Ovary (tissue), 9 donors: Measurements from ENCODE around the gene HILPDA. TPM values are rescaled to one million over a fixed set of nuclear protein-coding genes. Genes with fewer than 3 reads are reported as not detected.

Experiments
- DNase-seq, 5 donors: peaks; one replicate each; pipeline ENCODE4 v3.0.0-alpha.2; 2019 to 2020
- H3K27ac ChIP-seq, 2 donors: fragments of 200-600 bp; one replicate each; pipeline versions ENCODE4 v1.5.1 to v1.8.0; 2019 to 2022
- H3K27me3 ChIP-seq: fragments of 200-600 bp; one replicate; pipeline ENCODE4 v1.8.0; 2022
- H3K36me3 ChIP-seq: fragments of 200-600 bp; sonication (generic); one replicate; pipeline ENCODE4 v1.5.1; 2019
- H3K4me1 ChIP-seq: one replicate; pipeline ENCODE4 v1.8.1; 2013; ENCODE audit warnings: mild to moderate bottlenecking, moderate library complexity; ENCODE audit not compliant: insufficient read depth
- H3K4me3 ChIP-seq: fragments of 200-600 bp; sonication (generic); one replicate; pipeline ENCODE4 v1.5.1; 2017
- H3K9me3 ChIP-seq, 2 donors: fragments of 200-600 bp in 1 of 2; sonication (generic) in 1 of 2; one replicate each; pipeline versions ENCODE4 v1.5.1 to v1.8.1; 2013 to 2019; ENCODE audit warnings: mild to moderate bottlenecking in 1 of 2, moderate library complexity in 1 of 2
- EP300 ChIP-seq: sonication (generic); formaldehyde crosslinking; IDR thresholded peaks from one replicate; pipeline ENCODE4 v1.6.1; 2017; ENCODE audit warnings: antibody characterized with exemption
- POLR2A ChIP-seq: fragments of 450-650 bp; IDR thresholded peaks from one replicate; pipeline ENCODE4 v1.6.1; 2017; ENCODE audit warnings: antibody characterized with exemption, mild to moderate bottlenecking, moderate library complexity
- WGBS, 3 donors: extraction: QIAGEN DNeasy Blood & Tissue Kit in 1 of 3; methylation state at CpG; one replicate each; pipeline versions ENCODE4 v1.1.5 to v1.1.7; 2013 to 2017; 5-methylcytosine and 5-hydroxymethylcytosine counted together
- intact Hi-C, 4 donors: fragments of 100-400 bp; cut with DNase I; formaldehyde crosslinking; loops; one replicate each; pipeline versions ENCODE4 v1.11.0 to v1.15.1; 2022 to 2023
- polyA plus RNA-seq, 2 donors: library from polyadenylated mRNA; stranded (reverse); fragments of 200-250 nt in 1 of 2; fragments of 350-450 nt in 1 of 2; fragmentation: Illumina TruSeq in 1 of 2; extraction: RNeasy Lipid Tissue Mini Kit (QIAGEN cat#74804) in 1 of 2; gene quantifications; one replicate each; pipeline ENCODE4 v1.2.3, GENCODE V29; 2013 to 2014
- total RNA-seq, 7 donors: library from RNA; depleted of rRNA in 2 of 7; stranded (reverse); fragments of >200 nt in 2 of 7; fragmentation: NEBNext Ultra II Directional in 3 of 7; extraction: Animal tissue kit (Norgen Biotek cat#: 25700) in 3 of 7; gene quantifications; one replicate each; pipeline versions ENCODE4 v1.1.0 to v1.2.4, GENCODE V29; 2016 to 2023
- TF ChIP-seq, protein P1 (sequence below), 3 donors: fragments of 450-650 bp in 2 of 3; fragments of 200-600 bp in 1 of 3; IDR thresholded peaks; one replicate each; pipeline versions ENCODE4 v1.5.1 to v1.8.0; 2016 to 2022; ENCODE audit warnings: antibody characterized with exemption in 3 of 3, mild to moderate bottlenecking in 1 of 3
- donor health status: DM: no; HTN: no; CAD: no; lungs with moderate emphysema.
- donor health status: DM: no; HTN: no; CAD: no.
- donor health status: Bipolar disorder and iron deficiency.
- donor health status: DM: yes; HTN: yes; CAD: no.
- donor health status: DM: no; HTN: no; CAD: no.
- donor health status: DM: yes; HTN: yes; CAD: no.

The HILPDA gene
- total and polyA plus RNA-seq, 9 donors, result 10.2 to 69.7 (median 32.9) TPM

- Histone ChIP-seq H3K27me3 (no peaks in the 10 kb centered on the region), H3K4me1 (peaks cover 3% of the 10 kb centered on the region), H3K27ac (peak overlapping the region; percentile 74 to 93), H3K4me3 (peak overlapping the region; percentile 72), H3K36me3 (no peaks in the 10 kb centered on the region), H3K9me3 (no peaks in the 10 kb centered on the region)
- WGBS, 3 donors, result 0 to 3% (median 1%) methylated on average over 6 of the region's 6 CpGs
- intact Hi-C loops, result no loop called here
- DNase-seq, result no peak
- TF ChIP-seq EP300 (no peak), POLR2A (no peak)
- TF ChIP-seq, protein P1, sequence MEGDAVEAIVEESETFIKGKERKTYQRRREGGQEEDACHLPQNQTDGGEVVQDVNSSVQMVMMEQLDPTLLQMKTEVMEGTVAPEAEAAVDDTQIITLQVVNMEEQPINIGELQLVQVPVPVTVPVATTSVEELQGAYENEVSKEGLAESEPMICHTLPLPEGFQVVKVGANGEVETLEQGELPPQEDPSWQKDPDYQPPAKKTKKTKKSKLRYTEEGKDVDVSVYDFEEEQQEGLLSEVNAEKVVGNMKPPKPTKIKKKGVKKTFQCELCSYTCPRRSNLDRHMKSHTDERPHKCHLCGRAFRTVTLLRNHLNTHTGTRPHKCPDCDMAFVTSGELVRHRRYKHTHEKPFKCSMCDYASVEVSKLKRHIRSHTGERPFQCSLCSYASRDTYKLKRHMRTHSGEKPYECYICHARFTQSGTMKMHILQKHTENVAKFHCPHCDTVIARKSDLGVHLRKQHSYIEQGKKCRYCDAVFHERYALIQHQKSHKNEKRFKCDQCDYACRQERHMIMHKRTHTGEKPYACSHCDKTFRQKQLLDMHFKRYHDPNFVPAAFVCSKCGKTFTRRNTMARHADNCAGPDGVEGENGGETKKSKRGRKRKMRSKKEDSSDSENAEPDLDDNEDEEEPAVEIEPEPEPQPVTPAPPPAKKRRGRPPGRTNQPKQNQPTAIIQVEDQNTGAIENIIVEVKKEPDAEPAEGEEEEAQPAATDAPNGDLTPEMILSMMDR (IDR thresholded peaks at IDR 0.05), result no peak
These were observed 45.3 kb upstream of the HILPDA start for GRCh38 chr7:128410451-128410753.

DNA sequence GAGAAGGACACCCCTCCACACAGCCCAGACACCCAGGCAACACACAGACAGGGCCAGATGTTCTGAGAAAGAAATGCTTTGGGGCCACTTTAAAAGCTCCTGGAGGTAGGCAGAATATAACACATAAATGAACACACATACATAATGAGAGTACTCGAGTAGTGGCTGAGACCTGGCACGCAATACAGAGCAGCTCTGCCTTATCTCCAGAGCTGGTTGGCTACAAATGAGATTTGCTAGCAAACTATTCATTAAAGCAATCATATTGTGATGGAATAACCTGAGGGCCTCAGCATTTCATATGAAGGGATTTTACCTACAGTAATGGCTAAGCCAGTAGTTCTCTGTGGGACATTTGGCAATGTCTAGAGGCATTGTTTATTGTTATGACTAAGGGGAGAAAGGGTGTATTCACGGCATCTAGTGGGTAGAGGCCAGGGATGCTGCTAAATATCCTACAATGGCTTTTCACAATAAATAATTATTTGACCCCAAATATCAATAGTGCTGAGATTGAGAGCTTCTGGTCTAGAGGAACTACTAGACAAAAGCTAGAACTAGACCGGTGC is 40.4 kb upstream of the HILPDA start:
- intact Hi-C loops, result no loop called here
- DNase-seq, result no peak
- no peaks in the 10 kb centered on the region for H3K9me3 ChIP-seq
- H3K27ac ChIP-seq, result no peak overlapping the region
- no peaks in the 10 kb centered on the region for H3K36me3 ChIP-seq
- H3K4me1 ChIP-seq, result peaks cover under 1% of the 10 kb centered on the region
- 40 to 56% (median 49%) methylated on average over 4 of the region's 4 CpGs for WGBS, 3 donors
- H3K4me3 ChIP-seq, result no peak overlapping the region
- no peak for TF ChIP-seq EP300
- no peak for TF ChIP-seq POLR2A
- TF ChIP-seq, protein P1 (IDR thresholded peaks at IDR 0.05), result no peak
- no peaks in the 10 kb centered on the region for H3K27me3 ChIP-seq

GRCh38 chr7:128417071-128417470 is 38.6 kb upstream of the HILPDA start:
- no peak for DNase-seq
- TF ChIP-seq, protein P1 (IDR thresholded peaks at IDR 0.05), result no peak
- TF ChIP-seq EP300 (no peak), POLR2A (no peak)

GRCh38 chr7:128419257-128419656 is 36.4 kb upstream of the HILPDA start:
- TF ChIP-seq EP300, result no peak
- TF ChIP-seq POLR2A, result no peak
- TF ChIP-seq, protein P1 (IDR thresholded peaks at IDR 0.05), result no peak
- no peak for DNase-seq
- H3K4me1 ChIP-seq, result peaks cover 12% of the 10 kb centered on the region
- H3K27ac ChIP-seq, result no peak overlapping the region
- H3K36me3 ChIP-seq, result no peaks in the 10 kb centered on the region
- WGBS, 3 donors, result 79 to 91% (median 86%) methylated on average over 7 of the region's 7 CpGs
- H3K27me3 ChIP-seq, result no peaks in the 10 kb centered on the region
- no peaks in the 10 kb centered on the region for H3K9me3 ChIP-seq
- intact Hi-C loops, result no loop called here
- no peak overlapping the region for H3K4me3 ChIP-seq

More at GRCh38 chr7:128417071-128417470, 38.6 kb upstream of the HILPDA start:
- H3K4me1 ChIP-seq, result peaks cover 12% of the 10 kb centered on the region
- no peak overlapping the region for H3K27ac ChIP-seq
- H3K36me3 ChIP-seq, result no peaks in the 10 kb centered on the region
- H3K9me3 ChIP-seq, result no peaks in the 10 kb centered on the region
- intact Hi-C loops, result no loop called here
- no peaks in the 10 kb centered on the region for H3K27me3 ChIP-seq
- no peak overlapping the region for H3K4me3 ChIP-seq
- WGBS, 3 donors, result 46 to 55% (median 51%) methylated on average over 3 of the region's 3 CpGs
